ENCODE data around the gene WDR64. TPM values are rescaled to one million over a fixed set of nuclear protein-coding genes. Genes with fewer than 3 reads are reported as not detected.

Gene WDR64
- total RNA-seq (under 1 TPM in 4 of 5 donors, not detected in 1; 0.13 to 0.48 (median 0.26) TPM), total RNA-seq (0 to 1.5 (median 0.43) reads per million in 29 experiments)
- 0.64 TPM for total RNA-seq (2013)

GRCh38 chr1:241652012-241652411, at the start of gene WDR64:
WDR64 (plus strand) TSS chr1:241652281; CDS start chr1:241652485, 204 bp downstream.
- DNase-seq (no peak), ATAC-seq (replicated peaks in 1 of 4) (no peak)
- no CpG with 5 or more reads among the region's 4 CpGs for WGBS (ENCODE audit: insufficient coverage)
- Histone ChIP-seq H3K36me3 (ENCODE audit: control insufficient read depth in 2 of 2, extremely low read depth in 1 of 2, insufficient read depth in 1 of 2, low read length in 1 of 2) (no peaks in the 10 kb centered on the region), H3K4me3 (ENCODE audit: control insufficient read depth in 1 of 2, extremely low read depth in 1 of 2, low read length in 1 of 2) (no peak within 1 kb of the TSS), H3K4me1 (ENCODE audit: control insufficient read depth in 1 of 2, extremely low read depth in 1 of 2, insufficient read depth in 2 of 2, low read length in 2 of 2) (no peaks in the 10 kb centered on the region), H3K27me3 (replicated peaks in 1 of 2; ENCODE audit: control insufficient read depth in 2 of 2, extremely low read depth in 1 of 2, insufficient read depth in 2 of 2, low read length in 1 of 2) (no peaks in the 10 kb centered on the region), H3K9me3 (no peaks in the 10 kb centered on the region), H3K27ac (ENCODE audit: low read length) (no peak within 1 kb of the TSS)
- H3K36me3 Mint-ChIP-seq: no peaks in the 10 kb centered on the region
- ChIA-PET POLR2A (interaction anchor here in 1 of 2 donors (0.6 kb wide), 1 partner anchor 9 kb away, joined by 5 read pairs; no protein-coding TSS in a partner anchor), CTCF (no interaction called here)
- H3K9me3 Mint-ChIP-seq: peaks cover 0 to 5% (median 0%) of the 10 kb centered on the region in 3 donors
- peaks cover 0 to 14% of the 10 kb centered on the region in 2 donors for H3K27me3 Mint-ChIP-seq
- H3K4me3 Mint-ChIP-seq: no peak within 1 kb of the TSS
- H3K4me1 Mint-ChIP-seq: no peaks in the 10 kb centered on the region
- H3K27ac Mint-ChIP-seq: no peak within 1 kb of the TSS

- Histone ChIP-seq H3K4me3 (ENCODE audit: control insufficient read depth in 1 of 2, extremely low read depth in 1 of 2, low read length in 1 of 2) (no peak overlapping the region), H3K27ac (ENCODE audit: low read length) (no peak overlapping the region), H3K27me3 (replicated peaks in 1 of 2; ENCODE audit: control insufficient read depth in 2 of 2, extremely low read depth in 1 of 2, insufficient read depth in 2 of 2, low read length in 1 of 2) (no peaks in the 10 kb centered on the region), H3K36me3 (ENCODE audit: control insufficient read depth in 2 of 2, extremely low read depth in 1 of 2, insufficient read depth in 1 of 2, low read length in 1 of 2) (peaks cover 0 to 4% of the 10 kb centered on the region in 2 donors), H3K4me1 (ENCODE audit: control insufficient read depth in 1 of 2, extremely low read depth in 1 of 2, insufficient read depth in 2 of 2, low read length in 2 of 2) (no peaks in the 10 kb centered on the region), H3K9me3 (no peaks in the 10 kb centered on the region)
- no CpG with 5 or more reads among the region's 3 CpGs for WGBS (ENCODE audit: insufficient coverage)
- no peak for ATAC-seq (replicated peaks in 1 of 4)
- Mint-ChIP-seq H3K36me3 (peaks cover 32% of the 10 kb centered on the region), H3K9me3 (no peaks in the 10 kb centered on the region), H3K27me3 (no peaks in the 10 kb centered on the region), H3K27ac (no peak overlapping the region), H3K4me1 (peaks cover 0 to 3% (median 0%) of the 10 kb centered on the region in 3 donors), H3K4me3 (no peak overlapping the region)
- DNase-seq: no peak
- ChIA-PET POLR2A (interaction anchor here in 1 of 2 donors (0.7 kb wide), 1 partner anchor 70 kb away, joined by 3 read pairs; no protein-coding TSS in a partner anchor), CTCF (interaction anchor here in 1 of 2 donors (0.7 kb wide), 1 partner anchor 292 kb away, joined by 3 read pairs; no protein-coding TSS in a partner anchor)
Measured at GRCh38 chr1:241603731-241604245, 48.3 kb upstream of the WDR64 start.

DNA sequence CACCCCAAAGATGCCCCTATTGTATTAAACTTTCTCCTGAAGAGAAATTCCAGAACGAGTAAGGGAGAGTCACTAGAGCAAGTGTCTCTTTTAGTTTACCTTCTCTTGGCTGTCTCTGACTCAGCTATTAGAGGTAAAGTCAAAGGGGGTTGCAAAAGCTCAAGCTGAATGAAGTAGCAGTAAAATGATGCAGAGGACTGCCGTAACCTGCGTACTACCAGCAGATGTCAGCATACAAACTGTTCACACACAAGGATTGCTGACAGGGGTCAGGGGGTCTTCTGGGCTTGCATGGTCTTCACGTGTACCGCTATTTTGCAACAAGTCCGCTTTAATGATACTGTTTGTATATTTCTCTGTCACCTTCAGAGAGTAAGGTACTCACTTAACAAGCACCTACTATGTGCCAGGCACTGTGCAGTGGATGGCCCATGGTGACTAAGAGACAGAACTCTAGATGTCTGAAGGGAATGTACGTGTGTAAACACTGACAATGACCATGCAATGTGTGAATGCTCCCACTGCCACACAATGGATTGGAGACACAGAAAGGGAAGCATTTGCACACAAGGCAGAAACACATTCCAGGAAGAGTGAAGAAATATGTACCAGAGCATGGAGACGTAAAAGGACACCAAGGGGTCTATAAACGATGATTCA, 46.8 kb upstream of the WDR64 start:
- Mint-ChIP-seq H3K27ac (no peak overlapping the region), H3K9me3 (no peaks in the 10 kb centered on the region), H3K4me1 (peaks cover 0 to 3% (median 0%) of the 10 kb centered on the region in 3 donors), H3K36me3 (peaks cover 32% of the 10 kb centered on the region), H3K27me3 (no peaks in the 10 kb centered on the region), H3K4me3 (no peak overlapping the region)
- DNase-seq (no peak), ATAC-seq (replicated peaks in 1 of 4) (no peak)
- ChIA-PET CTCF (no interaction called here), POLR2A (interaction anchor here in 1 of 2 donors (0.6 kb wide), 1 partner anchor 78 kb away, joined by 8 read pairs; no protein-coding TSS in a partner anchor)
- H3K4me3 ChIP-seq (ENCODE audit: control insufficient read depth in 1 of 2, extremely low read depth in 1 of 2, low read length in 1 of 2): no peak overlapping the region
- 95% methylated on average over 2 of the region's 9 CpGs for WGBS (ENCODE audit: insufficient coverage)
- H3K9me3 ChIP-seq: no peaks in the 10 kb centered on the region
- H3K36me3 ChIP-seq (ENCODE audit: control insufficient read depth in 2 of 2, extremely low read depth in 1 of 2, insufficient read depth in 1 of 2, low read length in 1 of 2): peaks cover 0 to 4% of the 10 kb centered on the region in 2 donors
- H3K27ac ChIP-seq (ENCODE audit: low read length): no peak overlapping the region
- H3K4me1 ChIP-seq (ENCODE audit: control insufficient read depth in 1 of 2, extremely low read depth in 1 of 2, insufficient read depth in 2 of 2, low read length in 2 of 2): no peaks in the 10 kb centered on the region
- H3K27me3 ChIP-seq (replicated peaks in 1 of 2; ENCODE audit: control insufficient read depth in 2 of 2, extremely low read depth in 1 of 2, insufficient read depth in 2 of 2, low read length in 1 of 2): no peaks in the 10 kb centered on the region

DNA sequence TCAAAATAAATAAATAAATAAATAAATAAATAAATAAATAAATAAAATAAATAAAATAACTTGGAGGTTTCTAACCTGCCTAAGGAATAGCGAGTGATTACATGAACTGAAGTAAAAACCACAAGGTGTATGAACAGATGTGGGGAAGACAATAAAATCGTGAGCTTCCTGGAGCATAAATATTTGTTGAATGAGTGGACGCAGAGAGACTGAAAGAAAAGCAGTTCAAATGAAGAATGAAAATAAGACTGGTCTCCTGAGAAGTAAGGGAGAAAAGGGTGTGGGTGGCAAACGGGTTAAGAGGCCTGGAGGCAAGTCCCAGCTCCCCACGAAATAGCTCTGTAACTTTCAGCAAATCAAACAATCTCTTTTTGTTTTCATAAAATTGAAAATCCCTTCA, 45.5 kb upstream of the WDR64 start:
- no peak overlapping the region for H3K27ac Mint-ChIP-seq
- no peaks in the 10 kb centered on the region for H3K9me3 ChIP-seq
- H3K27me3 Mint-ChIP-seq: no peaks in the 10 kb centered on the region
- no peak overlapping the region for H3K27ac ChIP-seq (ENCODE audit: low read length)
- ChIA-PET CTCF (interaction anchor here in 1 of 2 donors (0.6 to 1.5 kb wide), 2 partner anchors 20 to 849 kb away, joined by 3 to 5 read pairs; no protein-coding TSS in a partner anchor), POLR2A (no interaction called here)
- no peaks in the 10 kb centered on the region for H3K9me3 Mint-ChIP-seq
- 83% methylated on average over 3 of the region's 5 CpGs for WGBS (ENCODE audit: insufficient coverage)
- no peak overlapping the region for H3K4me3 Mint-ChIP-seq
- H3K4me1 ChIP-seq (ENCODE audit: control insufficient read depth in 1 of 2, extremely low read depth in 1 of 2, insufficient read depth in 2 of 2, low read length in 2 of 2): peaks cover 0 to 2% of the 10 kb centered on the region in 2 experiments
- peaks cover 23% of the 10 kb centered on the region for H3K36me3 Mint-ChIP-seq
- H3K4me3 ChIP-seq (ENCODE audit: control insufficient read depth in 1 of 2, extremely low read depth in 1 of 2, low read length in 1 of 2): no peak overlapping the region
- H3K36me3 ChIP-seq (ENCODE audit: control insufficient read depth in 2 of 2, extremely low read depth in 1 of 2, insufficient read depth in 1 of 2, low read length in 1 of 2): peaks cover 0 to 4% of the 10 kb centered on the region in 2 donors
- H3K27me3 ChIP-seq (replicated peaks in 1 of 2; ENCODE audit: control insufficient read depth in 2 of 2, extremely low read depth in 1 of 2, insufficient read depth in 2 of 2, low read length in 1 of 2): no peaks in the 10 kb centered on the region
- no peaks in the 10 kb centered on the region for H3K4me1 Mint-ChIP-seq
- no peak for DNase-seq
- ATAC-seq (replicated peaks in 1 of 4): no peak

- ATAC-seq (replicated peaks in 1 of 4): no peak
- H3K27ac Mint-ChIP-seq: no peak overlapping the region
- Histone ChIP-seq H3K27ac (ENCODE audit: low read length) (no peak overlapping the region), H3K4me3 (ENCODE audit: control insufficient read depth in 1 of 2, extremely low read depth in 1 of 2, low read length in 1 of 2) (no peak overlapping the region), H3K9me3 (no peaks in the 10 kb centered on the region), H3K4me1 (ENCODE audit: control insufficient read depth in 1 of 2, extremely low read depth in 1 of 2, insufficient read depth in 2 of 2, low read length in 2 of 2) (peaks cover 0 to 2% of the 10 kb centered on the region in 2 experiments), H3K36me3 (ENCODE audit: control insufficient read depth in 2 of 2, extremely low read depth in 1 of 2, insufficient read depth in 1 of 2, low read length in 1 of 2) (peaks cover 0 to 4% of the 10 kb centered on the region in 2 donors), H3K27me3 (replicated peaks in 1 of 2; ENCODE audit: control insufficient read depth in 2 of 2, extremely low read depth in 1 of 2, insufficient read depth in 2 of 2, low read length in 1 of 2) (no peaks in the 10 kb centered on the region)
- no peak for DNase-seq
- no peaks in the 10 kb centered on the region for H3K27me3 Mint-ChIP-seq
- CTCF ChIA-PET: no interaction called here
- POLR2A ChIA-PET: no interaction called here
- no peak overlapping the region for H3K4me3 Mint-ChIP-seq
- no peaks in the 10 kb centered on the region for H3K4me1 Mint-ChIP-seq
- H3K9me3 Mint-ChIP-seq: no peaks in the 10 kb centered on the region
- peaks cover 14% of the 10 kb centered on the region for H3K36me3 Mint-ChIP-seq
Measured at GRCh38 chr1:241607497-241607896, 44.6 kb upstream of the WDR64 start.

GRCh38 chr1:241608379-241609033, 43.6 kb upstream of the WDR64 start:
- ChIA-PET CTCF (interaction anchor here in 1 of 2 donors (0.6 kb wide), 1 partner anchor 378 kb away, joined by 3 read pairs; no protein-coding TSS in a partner anchor), POLR2A (no interaction called here)
- no peak for DNase-seq
- H3K9me3 Mint-ChIP-seq: no peaks in the 10 kb centered on the region
- 44% methylated on average over 1 of the region's 3 CpGs for WGBS (ENCODE audit: insufficient coverage)
- no peaks in the 10 kb centered on the region for H3K27me3 ChIP-seq (replicated peaks in 1 of 2; ENCODE audit: control insufficient read depth in 2 of 2, extremely low read depth in 1 of 2, insufficient read depth in 2 of 2, low read length in 1 of 2)
- no peak overlapping the region for H3K27ac Mint-ChIP-seq
- H3K4me1 Mint-ChIP-seq: no peaks in the 10 kb centered on the region
- H3K4me1 ChIP-seq (ENCODE audit: control insufficient read depth in 1 of 2, extremely low read depth in 1 of 2, insufficient read depth in 2 of 2, low read length in 2 of 2): peaks cover 0 to 2% of the 10 kb centered on the region in 2 experiments
- H3K27ac ChIP-seq (ENCODE audit: low read length): no peak overlapping the region
- no peak overlapping the region for H3K4me3 Mint-ChIP-seq
- ATAC-seq (replicated peaks in 1 of 4): no peak
- no peaks in the 10 kb centered on the region for H3K27me3 Mint-ChIP-seq
- no peaks in the 10 kb centered on the region for H3K36me3 ChIP-seq (ENCODE audit: control insufficient read depth in 2 of 2, extremely low read depth in 1 of 2, insufficient read depth in 1 of 2, low read length in 1 of 2)
- H3K36me3 Mint-ChIP-seq: peaks cover 4% of the 10 kb centered on the region
- no peak overlapping the region for H3K4me3 ChIP-seq (ENCODE audit: control insufficient read depth in 1 of 2, extremely low read depth in 1 of 2, low read length in 1 of 2)
- H3K9me3 ChIP-seq: no peaks in the 10 kb centered on the region

Data from T-cell (primary cell).